Stimulated activated CD8-positive, alpha-beta memory T cell treated with anti-CD3 and anti-CD28 coated beads, Interleukin-7, amount 100 ng/mL, for 24 hours (primary cell): ENCODE measurements around the gene PARN.
A peak's percentile ranks its signal among the peaks of the same experiment; 100 is the strongest.
"Not testable (repeated sequence)": the region's sequence is repeated elsewhere in the genome, so short reads cannot be mapped to it uniquely, and the experiment has no call there.

Source experiments
- DNase-seq: peaks from one replicate; pipeline ENCODE4 v3.0.0-alpha.2; 2020; ENCODE audit warnings: low read depth

Gene PARN

DNA sequence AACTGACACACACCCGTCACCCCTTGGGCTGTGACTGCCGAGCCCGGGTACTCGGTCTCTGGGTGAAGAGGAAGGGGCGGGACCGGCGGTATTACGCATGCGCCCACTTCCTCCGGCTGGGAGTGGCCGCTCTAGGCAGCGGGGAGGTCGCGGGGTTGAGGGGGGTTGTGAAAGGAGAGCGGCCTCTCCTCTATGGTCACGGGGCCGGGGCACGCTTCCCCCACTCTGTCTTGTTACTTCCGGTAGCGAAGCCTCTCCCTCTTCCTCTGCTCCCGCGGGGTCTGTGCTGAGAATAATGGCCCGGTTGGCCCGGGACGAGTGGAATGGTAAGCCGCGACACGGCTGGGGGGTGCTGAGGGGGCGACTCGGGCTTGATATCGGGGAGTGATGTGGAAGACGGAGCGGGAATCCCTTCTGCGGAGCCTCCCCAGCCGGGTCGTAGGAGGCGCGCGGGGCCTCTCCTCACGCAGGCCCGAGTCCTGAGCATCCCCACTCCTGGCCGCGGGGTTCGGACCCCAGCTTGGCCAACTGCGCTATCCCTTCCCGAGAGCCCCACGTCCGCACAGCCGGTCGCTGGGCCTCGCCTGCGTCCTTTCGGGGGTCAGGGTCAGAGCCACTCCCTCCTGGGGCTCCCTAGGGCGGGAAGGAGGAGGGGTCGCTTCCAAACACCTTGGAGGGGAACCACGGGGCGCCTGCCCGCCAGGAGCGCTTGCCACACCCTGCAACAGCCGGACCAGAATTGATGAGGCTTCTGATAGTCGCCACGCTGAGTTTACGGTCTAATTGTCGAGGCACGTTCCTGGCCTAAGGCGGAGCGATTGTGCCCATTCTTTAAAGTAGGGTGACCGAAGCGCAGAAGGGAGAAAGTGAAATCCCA lies 2.9 kb upstream of the PARN start, which contains the start of gene BFAR:
BFAR (plus strand) TSS at position 259 of the 877 bp plus-strand sequence. CDS start 11,396 bp downstream, outside the sequence.
- peak; percentile 97 for DNase-seq

DNA sequence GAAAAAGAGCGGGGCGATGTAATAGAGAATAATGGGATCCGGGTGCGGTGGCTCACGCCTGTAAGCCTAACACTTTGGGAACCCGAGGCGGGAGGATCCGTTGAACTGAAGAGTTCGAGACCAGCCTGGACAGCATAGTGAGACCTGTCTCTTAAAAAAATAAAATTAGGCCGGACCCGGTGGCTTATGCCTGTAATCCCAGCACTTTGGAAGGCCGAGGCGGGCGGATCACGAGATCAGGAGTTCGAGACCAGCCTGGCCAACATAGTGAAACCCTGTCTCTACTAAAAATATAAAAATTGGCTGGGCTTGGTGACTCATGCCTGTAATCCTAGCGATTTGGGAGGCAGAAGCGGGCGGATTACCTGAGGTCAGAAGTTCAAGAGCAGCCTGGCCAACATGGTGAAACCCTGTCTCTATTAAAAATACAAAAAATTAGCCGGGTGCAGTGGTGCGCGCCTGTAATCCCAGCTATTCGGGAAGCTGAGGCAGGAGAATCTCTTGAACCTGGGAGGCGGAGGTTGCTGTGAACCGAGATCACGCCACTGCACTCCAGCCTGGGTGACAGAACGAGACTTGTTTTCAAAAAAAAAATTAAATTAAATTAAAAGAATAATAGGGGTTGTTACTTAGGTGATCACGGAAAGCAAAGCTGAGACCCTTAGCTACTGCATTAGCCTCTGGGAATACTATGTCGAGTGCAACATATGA lies 715 bp upstream of the PARN start:
- DNase-seq = not testable (repeated sequence)

DNA sequence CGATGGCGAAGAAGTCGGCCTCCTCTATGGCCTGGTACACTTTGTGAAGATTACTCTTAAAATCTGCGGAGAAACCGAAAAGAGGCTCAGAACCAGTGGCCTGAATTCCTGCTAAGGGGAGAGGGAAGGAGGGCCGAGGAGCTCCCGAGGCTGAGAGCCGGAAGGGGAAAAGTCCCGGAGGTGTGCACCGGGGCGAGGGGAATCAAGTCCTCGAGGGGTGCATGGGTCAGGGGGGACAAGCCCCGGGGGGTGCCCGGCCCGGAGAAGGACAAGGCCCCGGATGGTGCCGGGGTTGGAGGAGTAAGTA lies 495 bp downstream of the PARN start:
- no peak for DNase-seq

DNA sequence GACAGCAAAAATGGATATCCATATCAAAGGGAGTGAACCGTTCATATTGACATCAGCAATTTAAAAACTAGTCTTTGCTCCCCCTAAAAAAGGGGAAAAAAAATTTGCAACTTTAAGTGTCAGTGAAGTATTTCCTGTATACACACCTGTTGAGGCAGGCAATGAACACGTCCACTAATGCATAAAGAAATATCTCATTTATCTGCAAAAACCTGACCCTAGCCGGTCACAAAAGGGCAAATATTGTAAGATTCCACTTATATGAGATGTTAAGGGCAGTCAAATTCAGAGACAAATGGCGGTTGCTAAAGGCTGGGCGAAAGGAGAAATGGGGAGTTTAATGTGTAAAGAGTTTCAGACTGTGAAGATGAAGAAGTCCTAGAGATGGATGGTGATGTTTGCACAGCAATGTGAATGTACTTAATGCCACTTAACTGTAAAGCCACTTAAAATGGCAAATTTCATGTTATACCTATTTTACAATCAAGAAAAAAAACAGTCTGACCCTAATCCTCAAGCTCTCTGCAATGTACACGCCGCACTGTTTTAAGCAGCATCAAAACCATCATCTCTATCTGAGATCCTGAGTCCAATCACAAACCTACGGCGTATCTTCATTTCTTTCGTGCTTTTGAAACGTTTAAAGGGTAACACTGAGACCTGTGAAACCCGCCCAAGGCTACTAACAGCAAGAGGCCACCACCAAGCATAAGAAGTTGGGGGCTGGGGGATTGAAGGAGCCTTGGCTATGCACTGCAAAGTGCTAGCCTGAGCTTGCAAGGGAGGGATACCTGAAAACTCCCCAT lies 1.1 kb downstream of the PARN start:
- DNase-seq = no peak

DNA sequence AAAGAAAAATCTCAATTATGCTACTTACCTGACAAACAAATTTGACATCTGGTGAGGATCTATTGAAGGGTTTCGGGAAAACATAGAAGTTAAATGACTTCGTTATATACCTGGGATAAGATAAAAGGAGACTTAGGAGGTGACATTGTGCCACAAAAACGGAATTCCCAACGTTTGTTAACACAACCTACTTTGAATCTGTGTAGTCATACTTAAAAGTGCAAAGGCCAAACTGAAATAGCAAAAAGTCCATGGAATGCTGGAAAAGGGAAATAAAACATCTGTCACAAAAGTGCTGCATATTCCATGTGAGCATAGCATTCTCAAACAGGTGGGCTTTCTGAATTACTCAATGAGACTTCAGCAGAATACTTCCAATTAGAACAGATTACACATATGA lies 3.0 kb downstream of the PARN start:
- no peak for DNase-seq

DNA sequence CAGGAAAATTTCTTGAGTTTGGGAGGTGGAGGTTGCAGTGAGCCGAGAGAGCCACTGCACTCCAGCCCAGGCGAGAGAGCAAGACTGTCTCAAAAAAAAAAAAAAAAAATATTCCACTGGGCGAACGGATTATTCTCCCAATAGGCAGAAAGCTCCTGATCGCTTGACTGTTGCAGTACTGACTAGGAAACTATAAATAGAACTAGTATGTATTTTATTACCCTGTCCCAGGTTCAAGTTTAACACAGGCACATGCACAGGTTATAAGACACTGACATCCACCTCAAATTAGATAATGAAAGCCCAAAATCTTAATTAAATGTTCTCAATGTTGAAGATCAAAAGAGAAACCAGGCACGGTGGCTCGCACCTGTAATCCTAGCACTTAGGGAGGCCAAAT lies 11.5 kb downstream of the PARN start:
- DNase-seq = no peak

DNA sequence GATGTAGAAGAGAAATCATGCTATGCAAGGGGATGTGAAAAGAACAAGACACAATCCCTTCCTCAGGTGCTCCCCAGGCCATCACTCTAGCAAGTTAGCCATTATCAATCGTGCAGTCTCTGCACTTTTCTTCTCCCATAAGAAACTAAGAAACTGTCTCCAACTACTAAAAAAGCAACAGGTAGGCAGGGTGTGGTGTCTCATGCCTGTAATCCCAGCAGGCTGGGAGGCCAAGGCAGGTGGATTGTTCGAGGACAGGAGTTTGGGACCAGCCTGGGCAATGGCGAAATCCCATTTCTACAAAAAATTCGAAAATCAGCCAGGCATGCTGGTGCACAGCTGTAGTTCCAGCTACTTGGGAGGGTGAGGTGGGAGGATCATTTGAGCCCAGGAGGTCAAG lies 13.8 kb downstream of the PARN start:
- DNase-seq = no peak

DNA sequence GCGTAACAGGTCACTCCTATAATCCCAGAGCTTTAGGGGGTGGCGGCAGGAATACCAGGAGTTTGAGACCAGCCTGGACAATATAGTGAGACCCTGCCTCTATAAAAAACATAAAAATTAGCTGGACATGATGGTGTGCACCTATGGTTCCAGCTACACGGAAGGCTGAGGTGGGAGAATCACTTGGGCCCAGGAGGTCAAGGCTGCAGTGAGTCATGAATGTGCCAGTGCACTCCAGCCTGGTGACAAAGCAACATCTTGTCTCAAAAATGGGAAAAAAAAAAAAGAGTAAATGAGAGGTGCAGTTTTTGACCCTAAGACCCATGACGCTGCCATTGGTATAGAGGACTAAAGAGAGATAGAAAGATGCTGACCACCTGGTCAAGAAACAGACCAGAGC lies 16.1 kb downstream of the PARN start:
- no peak for DNase-seq

DNA sequence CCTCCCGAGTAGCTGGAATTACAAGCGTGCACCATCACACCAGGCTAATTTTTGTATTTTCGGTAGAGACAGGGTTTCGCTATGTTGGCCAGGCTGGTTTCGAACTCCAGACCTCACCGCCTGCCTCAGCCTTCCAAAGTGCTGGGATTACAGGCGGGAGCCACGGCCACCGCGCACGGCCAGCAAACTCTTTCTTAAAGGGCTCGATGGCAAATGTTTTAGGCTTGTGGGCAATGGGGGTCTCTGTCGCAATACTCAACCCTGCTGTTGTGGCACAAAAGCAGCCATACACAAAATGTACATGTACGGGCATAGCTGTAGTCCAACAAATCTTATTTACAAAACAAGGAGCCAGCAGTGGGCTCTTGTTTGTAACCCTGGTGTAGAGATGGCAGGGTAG lies 18.4 kb downstream of the PARN start:
- DNase-seq = no peak

DNA sequence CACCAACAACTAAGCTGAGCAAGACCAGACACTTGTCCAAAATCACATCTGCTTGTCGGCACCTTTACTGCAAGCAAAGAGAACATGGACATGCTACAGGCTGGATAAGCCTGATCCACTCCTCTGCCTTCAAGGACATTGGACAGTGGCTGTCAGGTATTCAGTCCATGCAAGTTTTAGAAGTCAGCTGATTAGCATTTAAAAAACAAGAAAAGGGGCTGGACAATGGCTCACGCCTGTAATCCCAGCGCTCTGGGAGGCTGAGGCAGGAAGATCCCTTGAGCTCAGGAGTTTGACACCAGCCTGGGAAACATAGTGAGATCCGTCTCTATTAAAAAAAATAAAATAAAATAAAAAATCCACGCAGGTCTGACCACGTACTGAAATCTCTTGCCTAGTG lies 20.3 kb downstream of the PARN start:
- DNase-seq = no peak

DNA sequence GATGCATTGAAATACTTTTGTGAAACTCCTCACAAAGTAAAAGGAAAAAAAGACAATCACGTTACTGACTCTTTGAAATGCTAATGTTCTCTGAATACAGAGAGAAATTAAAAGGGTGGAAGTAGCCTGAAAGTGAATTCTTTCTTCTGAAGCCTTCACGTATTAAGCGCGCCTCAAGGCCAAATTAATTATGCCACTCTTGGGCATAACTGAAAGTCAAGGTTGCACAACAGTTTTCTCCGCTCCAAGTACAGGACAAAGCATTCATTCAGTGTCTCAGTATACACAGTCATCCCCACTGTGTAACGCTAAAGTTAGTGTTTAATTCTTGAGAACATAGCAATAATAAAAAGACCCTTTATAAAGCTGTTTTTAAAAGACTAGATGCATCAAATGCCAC lies 21.5 kb downstream of the PARN start:
- no peak for DNase-seq

DNA sequence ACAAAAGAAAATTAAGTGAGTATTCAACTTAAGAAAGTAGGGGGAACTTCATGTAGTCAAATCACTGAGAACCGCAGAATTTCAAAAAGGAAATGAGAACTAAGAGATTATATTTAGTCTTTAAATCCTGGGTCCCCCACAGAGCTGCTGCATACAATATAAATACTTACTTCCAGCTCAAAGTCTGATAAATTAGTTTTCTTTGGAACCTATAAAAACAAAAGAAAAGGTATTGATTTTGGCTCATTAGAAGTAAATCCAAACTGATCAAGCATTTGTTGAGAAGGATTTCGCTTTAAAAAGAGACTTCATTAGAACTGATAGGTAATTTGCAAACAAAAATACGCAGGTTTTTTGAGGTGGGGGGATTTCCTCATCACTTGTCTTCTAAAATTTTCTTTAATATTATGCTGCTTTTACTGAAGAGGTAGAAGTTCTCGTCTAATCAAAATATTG lies 21.9 kb downstream of the PARN start:
- DNase-seq = no peak

DNA sequence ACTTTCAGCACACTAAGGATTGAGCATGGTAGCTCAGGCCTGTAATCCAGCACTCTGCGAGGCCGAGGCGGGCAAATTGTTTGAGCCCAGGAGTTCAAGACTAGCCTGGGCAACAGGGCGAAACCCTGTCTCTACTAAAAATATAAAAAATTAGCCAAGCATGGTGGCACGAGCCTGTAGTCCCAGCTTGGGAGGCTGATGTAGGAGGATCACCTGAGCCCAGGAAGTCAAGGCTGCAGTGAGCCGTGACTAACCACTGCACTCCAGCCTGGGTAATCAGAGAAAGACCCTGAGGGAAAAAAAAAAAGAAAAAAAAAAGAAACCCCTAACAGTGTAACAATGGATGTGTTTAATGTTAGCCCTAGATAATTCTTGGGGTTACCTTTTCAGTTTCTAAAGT lies 24.0 kb downstream of the PARN start:
- no peak for DNase-seq

DNA sequence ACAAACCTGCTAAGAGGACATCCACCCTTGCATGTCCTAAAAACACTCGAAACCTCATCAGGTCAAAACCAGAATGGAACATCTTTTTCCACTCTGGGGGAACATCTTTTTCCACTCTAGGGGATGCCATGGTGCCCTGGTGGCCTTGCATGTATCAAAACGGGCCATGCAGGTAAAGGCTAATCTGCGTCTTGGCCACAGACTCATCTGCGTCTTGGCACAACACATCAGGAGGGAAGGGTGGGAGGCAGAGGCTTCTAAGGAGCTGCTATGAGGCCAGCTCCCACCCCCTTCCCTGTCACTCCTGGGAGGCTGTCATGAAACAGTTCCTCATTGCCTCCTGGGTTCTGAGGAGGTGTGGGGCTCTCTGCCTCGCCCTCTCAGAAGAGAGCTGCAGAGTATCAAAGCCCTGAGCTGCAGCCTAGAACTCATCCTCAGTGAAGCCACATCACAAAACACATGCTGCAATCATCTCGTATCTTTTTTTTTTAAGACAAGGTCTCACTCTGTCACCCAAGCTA lies 27.6 kb downstream of the PARN start:
- DNase-seq = no peak

DNA sequence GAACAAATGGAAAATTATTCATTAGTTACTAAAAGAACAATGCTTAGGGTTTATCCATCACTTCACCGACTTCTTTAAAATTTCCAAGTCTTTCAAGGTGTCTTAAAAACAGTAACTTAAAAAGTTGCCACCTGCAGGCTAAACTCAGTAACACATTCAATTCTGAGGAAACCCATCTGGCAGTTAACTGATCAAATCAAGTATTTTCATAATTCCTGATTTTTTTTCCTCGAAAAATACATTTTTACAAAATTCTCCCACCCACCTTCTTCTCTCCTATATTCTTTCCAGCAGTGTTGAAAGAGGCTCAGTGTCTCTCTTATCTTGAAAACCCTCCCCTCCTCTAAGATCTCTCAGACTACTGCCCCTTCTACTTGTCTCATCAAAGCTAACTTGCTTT lies 29.9 kb downstream of the PARN start:
- DNase-seq = no peak

DNA sequence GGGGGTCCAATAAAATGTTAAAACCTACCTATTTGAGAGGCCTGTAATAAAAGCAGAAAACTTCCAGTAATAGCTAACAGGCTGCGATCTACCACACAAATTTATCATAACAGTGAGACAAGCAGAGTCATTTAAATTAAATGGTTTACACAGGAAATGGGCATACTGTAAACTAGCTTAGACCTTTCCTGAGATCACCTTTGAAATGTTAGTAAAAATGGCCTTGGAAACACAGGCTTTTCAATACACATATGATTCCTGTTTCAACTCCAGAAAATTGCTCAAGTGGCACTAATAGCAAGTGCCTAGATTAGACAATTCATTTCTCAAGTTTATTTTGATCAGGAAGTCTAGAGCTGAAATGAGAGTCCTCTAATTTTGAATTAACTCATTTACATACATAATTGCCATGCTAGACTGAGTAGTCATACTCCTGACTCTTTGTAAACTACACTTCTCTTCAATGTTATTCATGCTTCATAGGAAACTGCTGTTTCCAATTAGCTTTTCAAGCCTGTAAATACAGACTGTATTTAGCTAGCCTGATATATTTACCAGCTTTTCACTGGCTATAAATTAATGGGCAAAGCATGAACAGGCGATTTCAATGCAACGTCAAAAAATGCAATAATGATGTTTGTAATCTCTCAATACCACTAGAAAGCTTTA lies 43.3 kb downstream of the PARN start:
- DNase-seq = no peak

DNA sequence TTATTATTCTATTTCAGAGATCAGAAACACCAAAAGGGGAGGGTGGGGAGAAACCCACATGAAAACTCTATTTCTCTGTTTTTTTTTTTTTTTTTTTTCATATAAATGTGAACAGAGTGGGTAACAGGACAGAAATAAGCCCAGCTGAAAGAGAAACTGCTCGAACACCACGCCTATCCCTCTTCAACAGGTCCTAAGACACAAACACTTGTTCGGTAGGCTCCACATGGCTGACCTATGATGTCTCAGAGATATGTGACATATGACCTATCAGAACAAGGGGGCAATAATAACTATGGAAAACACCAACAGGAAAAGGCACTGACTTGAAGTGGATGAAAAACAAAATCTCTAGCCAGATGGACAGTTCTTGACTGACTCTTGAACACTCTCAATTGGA lies 44.8 kb downstream of the PARN start:
- DNase-seq = no peak

DNA sequence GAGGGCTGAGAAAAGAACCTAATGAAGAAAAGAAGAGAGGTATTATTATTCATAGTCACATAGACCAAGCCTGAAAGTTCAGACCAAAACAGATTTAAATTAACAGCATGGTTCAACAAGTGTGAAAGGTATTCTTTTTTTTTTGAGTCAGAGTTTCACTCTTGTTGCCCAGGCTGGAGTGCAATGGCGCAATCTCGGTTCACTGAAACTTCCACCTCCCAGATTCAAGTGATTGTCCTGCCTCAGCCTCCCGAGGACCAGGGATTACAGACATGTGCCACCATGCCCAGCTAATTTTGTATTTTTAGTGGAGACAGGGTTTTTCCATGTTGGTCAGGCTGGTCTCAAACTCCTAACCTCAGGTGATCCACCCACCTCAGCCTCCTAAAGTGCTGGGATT lies 49.1 kb downstream of the PARN start:
- DNase-seq = not testable (repeated sequence)

DNA sequence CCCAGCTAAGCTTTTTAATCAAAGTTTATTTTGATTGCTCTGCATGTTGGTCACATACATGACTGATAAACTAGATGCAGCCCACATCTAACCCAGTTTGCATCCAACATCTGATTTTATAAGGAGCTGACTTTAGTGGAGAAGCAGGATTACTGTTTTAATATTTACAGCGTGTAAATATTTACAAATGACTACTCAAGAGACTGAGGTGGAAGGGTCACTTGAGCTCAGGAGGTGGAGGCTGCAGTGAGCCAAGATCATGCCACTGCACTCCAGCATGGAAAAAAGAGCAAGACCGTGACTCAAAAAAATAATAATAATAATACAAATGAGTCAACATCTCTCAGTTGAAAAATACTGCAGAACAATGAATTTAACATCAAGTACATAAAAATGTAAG lies 50.8 kb downstream of the PARN start:
- no peak for DNase-seq

DNA sequence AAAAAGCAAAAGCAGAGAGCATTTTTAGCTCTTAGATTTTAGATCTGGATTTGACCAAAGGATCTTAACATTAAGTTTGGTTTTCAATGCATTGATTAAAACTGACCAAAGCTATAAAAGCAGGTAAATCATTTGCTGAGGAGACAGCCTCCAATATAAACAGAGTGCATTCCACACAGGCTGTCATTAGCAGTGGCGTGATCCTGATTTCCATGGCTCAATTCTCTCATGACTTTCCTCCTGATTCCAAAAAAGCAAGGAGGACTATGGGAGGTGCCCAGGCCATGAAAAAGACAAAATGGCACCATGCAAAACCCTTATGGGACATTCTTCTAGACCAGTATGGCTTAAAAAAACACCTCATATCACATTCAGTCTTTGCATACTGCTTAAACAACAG lies 53.5 kb downstream of the PARN start:
- DNase-seq = no peak

DNA sequence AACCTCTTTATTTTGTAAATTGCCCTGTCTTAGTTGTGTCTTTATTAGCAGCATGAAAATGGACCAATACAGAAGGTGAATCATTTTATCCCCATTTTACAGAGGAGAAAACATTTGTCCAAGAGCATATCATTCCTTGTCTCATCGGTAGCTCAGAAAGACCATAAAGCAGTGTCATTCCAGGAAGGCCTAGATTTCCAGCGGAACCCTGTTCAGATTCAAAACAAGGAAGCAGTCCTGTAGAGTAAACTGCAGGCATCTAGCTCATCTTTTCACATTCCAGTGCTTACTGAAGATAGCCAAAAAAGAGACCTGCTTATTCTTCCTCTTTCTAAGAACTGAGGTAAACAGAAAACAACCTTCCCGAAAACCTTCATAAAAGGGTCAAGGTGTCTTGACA lies 54.0 kb downstream of the PARN start:
- DNase-seq = no peak
